Right atrium auricular region (tissue), 2 donors: ENCODE results near the gene FBLL1. TPM values are rescaled to one million over a fixed set of nuclear protein-coding genes. Genes with fewer than 3 reads are reported as not detected.
A peak's percentile ranks its signal among the peaks of the same experiment; 100 is the strongest.

Experiments
- DNase-seq: peaks from one replicate; pipeline ENCODE4 v3.0.0-alpha.2; 2019; ENCODE audit warnings: low spot score
- H3K27ac ChIP-seq, 2 donors: fragments of 200-600 bp; sonication (generic); 1 replicate in 1 of 2; 2 replicates in 1 of 2; pipeline ENCODE4 v1.5.1; 2016 to 2019
- H3K27me3 ChIP-seq, 2 donors: fragments of 200-600 bp; sonication (generic); one replicate each; pipeline versions ENCODE4 v1.5.1 to v1.6.0; 2017 to 2019
- H3K36me3 ChIP-seq: fragments of 200-600 bp; sonication (generic); one replicate; pipeline ENCODE4 v1.5.1; 2016
- H3K4me1 ChIP-seq, 2 donors: fragments of 200-600 bp; sonication (generic); one replicate each; pipeline versions ENCODE4 v1.5.1 to v1.6.0; 2017 to 2019
- H3K4me3 ChIP-seq, 2 donors: fragments of 200-600 bp; sonication (generic); 1 replicate in 1 of 2; 2 replicates in 1 of 2; pipeline ENCODE4 v1.5.1; 2017 to 2019; ENCODE audit warnings: mild to moderate bottlenecking in 1 of 2, moderate library complexity in 1 of 2
- H3K9me3 ChIP-seq, 2 donors: fragments of 200-600 bp; sonication (generic); one replicate each; pipeline ENCODE4 v1.5.1; 2019
- CTCF ChIP-seq, 2 donors: fragments of 200-600 bp; sonication (generic); IDR thresholded peaks; one replicate each; pipeline ENCODE4 v1.5.1; 2019; ENCODE audit warnings: antibody characterized with exemption in 2 of 2
- total RNA-seq, 2 donors: library from RNA; depleted of rRNA; stranded (reverse); fragments of >200 nt; gene quantifications; one replicate each; pipeline ENCODE4 v1.1.0, GENCODE V29; 2016

The FBLL1 gene
- total RNA-seq, 2 donors from 2014 or later: 0.43 TPM; not detected in 1

- no peak for DNase-seq
- no peak overlapping the region for H3K27ac ChIP-seq
- H3K36me3 ChIP-seq: no peaks in the 10 kb centered on the region
- no peaks in the 10 kb centered on the region for H3K9me3 ChIP-seq
- TF ChIP-seq CTCF (IDR thresholded peaks at IDR 0.05): no peak
- no peak overlapping the region for H3K4me3 ChIP-seq
- no peaks in the 10 kb centered on the region for H3K27me3 ChIP-seq
- no peaks in the 10 kb centered on the region for H3K4me1 ChIP-seq
These were observed 8.1 kb downstream of the FBLL1 start for GRCh38 chr5:168537176-168537575.

- no peak for TF ChIP-seq CTCF (IDR thresholded peaks at IDR 0.05)
- no peaks in the 10 kb centered on the region for H3K9me3 ChIP-seq
- no peak overlapping the region for H3K4me3 ChIP-seq
- H3K27ac ChIP-seq: no peak overlapping the region
- H3K4me1 ChIP-seq: no peaks in the 10 kb centered on the region
- DNase-seq: no peak
- peaks cover 9% of the 10 kb centered on the region for H3K36me3 ChIP-seq
- no peaks in the 10 kb centered on the region for H3K27me3 ChIP-seq
These were observed 20.4 kb downstream of the FBLL1 start for GRCh38 chr5:168549554-168549953.

- H3K27me3 ChIP-seq: no peaks in the 10 kb centered on the region
- H3K9me3 ChIP-seq: no peaks in the 10 kb centered on the region
- H3K27ac ChIP-seq: no peak overlapping the region
- no peaks in the 10 kb centered on the region for H3K4me1 ChIP-seq
- no peak overlapping the region for H3K4me3 ChIP-seq
- TF ChIP-seq CTCF (IDR thresholded peaks at IDR 0.05): no peak
- DNase-seq: no peak
- peaks cover 9% of the 10 kb centered on the region for H3K36me3 ChIP-seq
These were observed 21.6 kb downstream of the FBLL1 start for GRCh38 chr5:168550656-168551055.

GRCh38 chr5:168552146-168552545, 23.0 kb downstream of the FBLL1 start:
- H3K27me3 ChIP-seq: no peaks in the 10 kb centered on the region
- no peak overlapping the region for H3K4me3 ChIP-seq
- H3K4me1 ChIP-seq: no peaks in the 10 kb centered on the region
- no peak for DNase-seq
- H3K9me3 ChIP-seq: no peaks in the 10 kb centered on the region
- peaks cover 21% of the 10 kb centered on the region for H3K36me3 ChIP-seq
- peak overlapping the region; percentile 31 to 84 for H3K27ac ChIP-seq
- no peak for TF ChIP-seq CTCF (IDR thresholded peaks at IDR 0.05)

GRCh38 chr5:168553377-168554130, 24.4 kb downstream of the FBLL1 start:
- peaks cover 34% of the 10 kb centered on the region for H3K36me3 ChIP-seq
- DNase-seq: no peak
- no peak overlapping the region for H3K4me3 ChIP-seq
- TF ChIP-seq CTCF (IDR thresholded peaks at IDR 0.05): no peak
- H3K27me3 ChIP-seq: no peaks in the 10 kb centered on the region
- no peak overlapping the region for H3K27ac ChIP-seq
- no peaks in the 10 kb centered on the region for H3K4me1 ChIP-seq
- no peaks in the 10 kb centered on the region for H3K9me3 ChIP-seq

- H3K27me3 ChIP-seq: no peaks in the 10 kb centered on the region
- H3K4me1 ChIP-seq: no peaks in the 10 kb centered on the region
- TF ChIP-seq CTCF (IDR thresholded peaks at IDR 0.05): no peak
- no peak overlapping the region for H3K4me3 ChIP-seq
- peaks cover 53% of the 10 kb centered on the region for H3K36me3 ChIP-seq
- no peak for DNase-seq
- no peak overlapping the region for H3K27ac ChIP-seq
- no peaks in the 10 kb centered on the region for H3K9me3 ChIP-seq
These were observed 28.3 kb downstream of the FBLL1 start for GRCh38 chr5:168557389-168557788.
